ENCODE results near the gene DENND4A.

DENND4A gene

DNA sequence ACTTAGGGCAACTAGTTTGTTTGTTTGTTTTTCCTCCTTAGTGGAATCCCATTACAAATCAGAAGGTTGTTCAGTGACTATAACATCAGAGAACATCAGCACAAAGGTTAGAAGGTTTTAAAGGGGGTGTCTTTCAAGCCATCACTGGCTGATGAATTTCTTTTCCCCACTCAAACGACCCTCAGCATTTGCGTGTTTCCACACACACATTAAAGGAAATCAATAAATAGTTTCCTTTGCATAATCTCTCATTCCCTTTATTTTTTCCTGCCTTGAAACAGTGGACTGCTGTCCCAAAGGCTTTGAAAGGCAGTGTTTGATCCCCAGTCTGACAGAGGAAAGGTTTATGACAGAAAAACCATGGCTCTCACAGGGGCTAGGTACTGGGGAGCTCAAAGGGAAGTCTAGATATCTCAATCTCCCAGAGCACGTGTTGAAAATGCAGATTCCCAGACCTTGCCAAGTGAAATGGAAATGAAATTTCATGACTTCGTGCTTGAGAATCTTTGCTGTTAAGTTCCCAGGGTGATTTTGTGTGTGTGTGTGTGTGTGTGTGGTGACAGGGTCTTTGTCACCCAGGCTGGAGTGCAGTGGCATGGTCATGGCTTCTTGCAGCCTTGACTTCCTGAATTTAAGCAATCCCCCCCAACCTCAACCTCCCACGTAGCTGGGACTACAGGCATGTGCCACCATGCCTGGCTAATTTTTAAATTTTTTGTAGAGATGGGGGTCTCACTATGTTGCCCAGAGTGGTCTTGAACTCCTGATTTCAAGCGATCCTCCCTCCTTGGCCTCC, 178.9 kb downstream of the DENND4A start:
- Mint-ChIP-seq H3K27ac (peak overlapping the region; percentile 51), H3K9me3 (peaks cover 15% of the 10 kb centered on the region), H3K27me3 (ENCODE audit: low read depth, poor library complexity) (peaks cover 7% of the 10 kb centered on the region), H3K36me3 (ENCODE audit: low read depth) (peaks cover 8% of the 10 kb centered on the region), H3K4me3 (no peak overlapping the region), H3K4me1 (peaks cover 44% of the 10 kb centered on the region)
- DNase-seq: no peak
- no peak for TF ChIP-seq CTCF (IDR thresholded peaks at IDR 0.05)

DNA sequence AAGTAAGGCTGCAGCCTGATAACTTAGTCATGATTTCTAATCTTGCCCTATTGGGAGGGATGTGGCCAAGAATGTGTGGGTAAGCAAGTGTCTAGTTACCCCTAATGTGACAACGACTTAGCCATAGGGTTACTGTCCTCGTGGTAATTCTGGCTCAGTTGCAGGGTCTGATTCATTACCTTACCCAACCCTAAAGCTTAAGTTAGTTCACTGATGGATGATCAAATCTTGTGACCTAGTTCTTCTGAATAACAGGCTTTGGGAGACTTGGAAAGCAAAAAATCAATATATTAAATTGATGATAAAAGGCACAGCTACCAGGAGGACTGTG, 179.5 kb downstream of the DENND4A start:
- Mint-ChIP-seq H3K36me3 (ENCODE audit: low read depth) (peaks cover 11% of the 10 kb centered on the region), H3K27me3 (ENCODE audit: low read depth, poor library complexity) (peaks cover 7% of the 10 kb centered on the region), H3K27ac (peak overlapping the region; percentile 99), H3K4me1 (peaks cover 47% of the 10 kb centered on the region), H3K4me3 (peak overlapping the region; percentile 95), H3K9me3 (peaks cover 15% of the 10 kb centered on the region)
- DNase-seq: no peak
- TF ChIP-seq CTCF (IDR thresholded peaks at IDR 0.05): no peak

- peaks cover 10% of the 10 kb centered on the region for H3K9me3 Mint-ChIP-seq
Measured at GRCh38 chr15:65611888-65612615, 180.0 kb downstream of the DENND4A start.

GRCh38 chr15:65610871-65611718, 181.0 kb downstream of the DENND4A start, which contains the start of gene INTS14:
TSS of gene INTS14 (minus strand) at chr15:65611131. CDS start at chr15:65607380, 3,751 bp downstream.
- peaks cover 18% of the 10 kb centered on the region for H3K36me3 Mint-ChIP-seq (ENCODE audit: low read depth)
- peak; percentile 53 for TF ChIP-seq CTCF (IDR thresholded peaks at IDR 0.05)
- peaks cover 7% of the 10 kb centered on the region for H3K27me3 Mint-ChIP-seq (ENCODE audit: low read depth, poor library complexity)
- H3K9me3 Mint-ChIP-seq: peaks cover under 1% of the 10 kb centered on the region
- peaks cover 53% of the 10 kb centered on the region for H3K4me1 Mint-ChIP-seq
- H3K27ac Mint-ChIP-seq: peak within 1 kb of the TSS; percentile 99
- peak within 1 kb of the TSS; percentile 95 for H3K4me3 Mint-ChIP-seq
- DNase-seq: peak; percentile 99

More at GRCh38 chr15:65611888-65612615, 180.0 kb downstream of the DENND4A start:
- peak; percentile 8 for DNase-seq
- no peak for TF ChIP-seq CTCF (IDR thresholded peaks at IDR 0.05)
- Mint-ChIP-seq H3K36me3 (ENCODE audit: low read depth) (peaks cover 16% of the 10 kb centered on the region), H3K27me3 (ENCODE audit: low read depth, poor library complexity) (peaks cover 7% of the 10 kb centered on the region), H3K4me3 (peak overlapping the region; percentile 95), H3K4me1 (peaks cover 52% of the 10 kb centered on the region), H3K27ac (peak overlapping the region; percentile 99)

Measured in nephron progenitor cell (in vitro differentiated cells).